GM12874 (cell line): ENCODE measurements around the gene TMEFF2.

ENCODE experiments used
- CTCF ChIP-seq: IDR thresholded peaks from 2 replicates; pipeline ENCODE4 v1.5.1; 2011; ENCODE audit warnings: low read depth, mild to moderate bottlenecking, control low read depth, low read length, moderate library complexity; ENCODE audit not compliant: insufficient read depth

Gene TMEFF2

GRCh38 chr2:191936882-191937405, 257.8 kb downstream of the TMEFF2 start:
- no peak for TF ChIP-seq CTCF

- no peak for TF ChIP-seq CTCF
Measured at GRCh38 chr2:191935247-191935646, 259.5 kb downstream of the TMEFF2 start.

GRCh38 chr2:191933307-191934105, 261.2 kb downstream of the TMEFF2 start:
- no peak for TF ChIP-seq CTCF

- TF ChIP-seq CTCF = no peak
Measured at GRCh38 chr2:191932286-191932685, 262.4 kb downstream of the TMEFF2 start.

GRCh38 chr2:191931329-191931728, 263.4 kb downstream of the TMEFF2 start:
- no peak for TF ChIP-seq CTCF

GRCh38 chr2:191930205-191930604, 264.5 kb downstream of the TMEFF2 start:
- no peak for TF ChIP-seq CTCF

- no peak for TF ChIP-seq CTCF
Measured at GRCh38 chr2:191929288-191929687, 265.4 kb downstream of the TMEFF2 start.
